AG10803 (cell line): ENCODE measurements around the gene OBI1.
"Not testable (repeated sequence)": the region's sequence is repeated elsewhere in the genome, so short reads cannot be mapped to it uniquely, and the experiment has no call there.

ENCODE experiments used
- DNase-seq: peaks from one replicate; pipeline ENCODE4 v3.0.0; 2010; ENCODE audit warnings: low read depth
- H3K4me3 ChIP-seq: 2 replicates; pipeline ENCODE4 v1.5.1; 2011; ENCODE audit warnings: mild to moderate bottlenecking, low read length, control low read depth
- CTCF ChIP-seq: conservative IDR thresholded peaks from 2 replicates; pipeline ENCODE4 v1.5.1; 2011; ENCODE audit warnings: mild to moderate bottlenecking, low read length, control low read depth, inconsistent platforms

The OBI1 gene

GRCh38 chr13:78659450-78659730 is 435 bp upstream of the OBI1 start:
- no peak for TF ChIP-seq CTCF
- H3K4me3 ChIP-seq, result peak overlapping the region; percentile 93
- DNase-seq, result no peak

GRCh38 chr13:78657699-78658629 is 991 bp downstream of the OBI1 start:
- TF ChIP-seq CTCF, result no peak
- peak; percentile 11 for DNase-seq
- H3K4me3 ChIP-seq, result peak overlapping the region; percentile 93

- DNase-seq, result no peak
- no peak for TF ChIP-seq CTCF
- no peak overlapping the region for H3K4me3 ChIP-seq
Observed at GRCh38 chr13:78655906-78656305, 3.0 kb downstream of the OBI1 start.

- TF ChIP-seq CTCF, result no peak
- no peak overlapping the region for H3K4me3 ChIP-seq
- no peak for DNase-seq
Observed at GRCh38 chr13:78655007-78655406, 3.9 kb downstream of the OBI1 start.

GRCh38 chr13:78652651-78653050 is 6.3 kb downstream of the OBI1 start:
- no peak overlapping the region for H3K4me3 ChIP-seq
- no peak for TF ChIP-seq CTCF
- no peak for DNase-seq

- no peak for DNase-seq
- no peak for TF ChIP-seq CTCF
- no peak overlapping the region for H3K4me3 ChIP-seq
Observed at GRCh38 chr13:78650717-78651083, 8.3 kb downstream of the OBI1 start.

GRCh38 chr13:78649997-78650716 is 8.8 kb downstream of the OBI1 start:
- H3K4me3 ChIP-seq, result no peak overlapping the region
- DNase-seq, result no peak
- no peak for TF ChIP-seq CTCF

GRCh38 chr13:78647109-78647678 is 11.8 kb downstream of the OBI1 start:
- not testable (repeated sequence) for DNase-seq, H3K4me3 ChIP-seq
